ENCODE data around the gene HOXA9. TPM values are rescaled to one million over a fixed set of nuclear protein-coding genes. Genes with fewer than 3 reads are reported as not detected.

Gene HOXA9
- total RNA-seq, 1 experiment from 2014 or later, result 16.7 TPM

DNA sequence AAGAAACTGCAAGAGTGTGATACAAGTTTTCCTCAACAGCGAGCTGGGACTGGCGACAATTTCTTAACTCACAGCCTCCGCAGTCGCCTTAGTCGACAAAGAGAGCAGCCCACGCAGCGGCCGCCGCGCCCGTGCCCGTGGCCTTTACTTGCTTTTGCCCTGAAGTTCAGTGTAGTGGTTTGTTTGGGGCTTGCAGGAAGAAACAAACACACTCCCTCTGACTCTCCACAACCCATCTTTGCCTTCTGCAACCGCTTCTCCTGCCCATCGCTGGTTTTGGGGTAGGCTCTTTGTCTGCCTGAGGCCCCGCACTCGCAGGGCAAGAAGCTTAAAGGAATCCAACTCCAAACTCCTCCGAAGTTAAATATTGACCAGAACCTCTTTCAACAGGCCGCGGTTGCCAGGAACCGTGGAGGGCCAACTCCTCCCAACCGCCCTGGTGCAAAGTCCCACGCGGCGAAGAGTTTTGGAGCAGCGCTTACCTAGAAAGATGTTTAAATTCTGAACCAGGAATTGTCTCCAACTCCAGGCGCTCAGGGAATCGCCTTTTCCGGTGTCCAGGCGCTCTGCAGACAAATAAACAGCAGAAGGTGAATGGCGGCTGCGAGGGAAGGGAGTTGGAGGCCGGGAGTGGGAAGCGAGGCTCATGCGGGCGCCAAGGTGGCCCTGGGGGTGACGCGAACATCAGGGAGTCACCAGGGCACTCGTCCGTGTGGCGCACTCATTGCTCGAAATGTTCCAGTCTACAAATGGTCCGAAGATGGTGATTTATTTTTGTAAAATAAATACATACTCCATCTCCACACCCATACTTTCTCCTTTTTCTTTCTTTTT lies 43.0 kb downstream of the HOXA9 start:
- no peaks in the 10 kb centered on the region for H3K9me3 ChIP-seq
- peaks cover 64% of the 10 kb centered on the region for H3K4me1 ChIP-seq
- DNase-seq, result peak; percentile 87
- peaks cover 46% of the 10 kb centered on the region for H3K36me3 Mint-ChIP-seq (ENCODE audit: insufficient read depth, unreplicated experiment)
- intact Hi-C loops (cut with micrococcal nuclease; ENCODE audit: unreplicated experiment), result loop anchor here (1.0 to 5.0 kb wide), 3 partner anchors 8 to 175 kb away; partner anchors contain the start of gene HOXA4
- ChIA-PET CTCF (interaction anchor here (0.8 to 1.6 kb wide), 3 partner anchors 11 to 58 kb away, joined by 3 to 4 read pairs (median 3); no protein-coding TSS in a partner anchor), POLR2A (interaction anchor here (0.5 to 1.8 kb wide), 8 partner anchors 9 to 71 kb away, joined by 3 to 9 read pairs (median 3); partner anchors contain the start of genes HOXA4 and HOXA5)
- H3K36me3 ChIP-seq (ENCODE audit: control insufficient read depth, insufficient read depth, low read length), result no peaks in the 10 kb centered on the region
- TF ChIP-seq, protein P1, sequence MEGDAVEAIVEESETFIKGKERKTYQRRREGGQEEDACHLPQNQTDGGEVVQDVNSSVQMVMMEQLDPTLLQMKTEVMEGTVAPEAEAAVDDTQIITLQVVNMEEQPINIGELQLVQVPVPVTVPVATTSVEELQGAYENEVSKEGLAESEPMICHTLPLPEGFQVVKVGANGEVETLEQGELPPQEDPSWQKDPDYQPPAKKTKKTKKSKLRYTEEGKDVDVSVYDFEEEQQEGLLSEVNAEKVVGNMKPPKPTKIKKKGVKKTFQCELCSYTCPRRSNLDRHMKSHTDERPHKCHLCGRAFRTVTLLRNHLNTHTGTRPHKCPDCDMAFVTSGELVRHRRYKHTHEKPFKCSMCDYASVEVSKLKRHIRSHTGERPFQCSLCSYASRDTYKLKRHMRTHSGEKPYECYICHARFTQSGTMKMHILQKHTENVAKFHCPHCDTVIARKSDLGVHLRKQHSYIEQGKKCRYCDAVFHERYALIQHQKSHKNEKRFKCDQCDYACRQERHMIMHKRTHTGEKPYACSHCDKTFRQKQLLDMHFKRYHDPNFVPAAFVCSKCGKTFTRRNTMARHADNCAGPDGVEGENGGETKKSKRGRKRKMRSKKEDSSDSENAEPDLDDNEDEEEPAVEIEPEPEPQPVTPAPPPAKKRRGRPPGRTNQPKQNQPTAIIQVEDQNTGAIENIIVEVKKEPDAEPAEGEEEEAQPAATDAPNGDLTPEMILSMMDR (IDR thresholded peaks at IDR 0.05; ENCODE audit: insufficient read depth in 1 of 2, low read depth in 1 of 2, low read length in 1 of 2, severe bottlenecking in 1 of 2, unreplicated experiment in 1 of 2), result no peak
- no peaks in the 10 kb centered on the region for H3K9me3 Mint-ChIP-seq (ENCODE audit: unreplicated experiment)
- peak overlapping the region; percentile 95 for H3K27ac Mint-ChIP-seq (ENCODE audit: unreplicated experiment)
- H3K4me1 Mint-ChIP-seq (ENCODE audit: low read depth, unreplicated experiment), result peaks cover 38% of the 10 kb centered on the region
- no peaks in the 10 kb centered on the region for H3K27me3 ChIP-seq (replicated peaks; ENCODE audit: control insufficient read depth, insufficient read depth, low read length)
- no peaks in the 10 kb centered on the region for H3K27me3 Mint-ChIP-seq (ENCODE audit: insufficient read depth, unreplicated experiment)
- peak overlapping the region; percentile 60 for H3K4me3 ChIP-seq (ENCODE audit: low read depth, low read length)
- H3K4me3 Mint-ChIP-seq (ENCODE audit: unreplicated experiment), result peak overlapping the region; percentile 92
- BruUV-seq (replicated peaks), result no TSS peak

DNA sequence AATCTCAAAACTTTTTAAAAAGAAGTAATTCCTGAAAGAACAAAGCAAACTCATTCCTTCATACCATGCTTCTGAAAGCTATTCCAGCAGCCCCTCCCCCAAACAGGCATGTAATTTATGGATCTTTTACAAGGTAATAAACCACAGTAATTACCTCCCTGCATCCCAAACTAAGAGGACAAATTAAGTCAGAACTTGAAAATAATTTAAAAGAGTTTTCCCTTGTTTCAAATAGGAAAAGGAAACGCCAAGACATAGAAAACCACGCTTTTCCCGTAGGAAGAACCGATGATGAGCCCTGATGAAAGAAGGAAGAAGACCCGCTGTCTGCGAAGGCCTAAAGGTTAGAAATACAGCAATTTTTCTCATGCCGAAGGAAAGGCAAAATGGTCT lies 43.7 kb downstream of the HOXA9 start:
- TSS peak; percentile 68 for BruUV-seq (replicated peaks)
- Mint-ChIP-seq H3K9me3 (ENCODE audit: unreplicated experiment) (no peaks in the 10 kb centered on the region), H3K4me1 (ENCODE audit: low read depth, unreplicated experiment) (peaks cover 38% of the 10 kb centered on the region), H3K36me3 (ENCODE audit: insufficient read depth, unreplicated experiment) (peaks cover 46% of the 10 kb centered on the region), H3K27ac (ENCODE audit: unreplicated experiment) (peak overlapping the region; percentile 95), H3K4me3 (ENCODE audit: unreplicated experiment) (peak overlapping the region; percentile 92), H3K27me3 (ENCODE audit: insufficient read depth, unreplicated experiment) (no peaks in the 10 kb centered on the region)
- Histone ChIP-seq H3K9me3 (no peaks in the 10 kb centered on the region), H3K4me3 (ENCODE audit: low read depth, low read length) (peak overlapping the region; percentile 60), H3K36me3 (ENCODE audit: control insufficient read depth, insufficient read depth, low read length) (no peaks in the 10 kb centered on the region), H3K4me1 (peaks cover 70% of the 10 kb centered on the region), H3K27me3 (replicated peaks; ENCODE audit: control insufficient read depth, insufficient read depth, low read length) (no peaks in the 10 kb centered on the region)
- POLR2A ChIA-PET, result interaction anchor here (0.5 to 1.8 kb wide), 8 partner anchors 8 to 70 kb away, joined by 3 to 9 read pairs (median 3); partner anchors contain the start of genes HOXA4 and HOXA5
- intact Hi-C loops (cut with micrococcal nuclease; ENCODE audit: unreplicated experiment), result loop anchor here (1.0 to 5.0 kb wide), 3 partner anchors 9 to 174 kb away; partner anchors contain the start of gene HOXA4
- CTCF ChIA-PET, result interaction anchor here (1.4 to 1.6 kb wide), 2 partner anchors 11 to 58 kb away, joined by 3 to 4 read pairs; no protein-coding TSS in a partner anchor
- TF ChIP-seq, protein P1 (IDR thresholded peaks at IDR 0.05; ENCODE audit: insufficient read depth in 1 of 2, low read depth in 1 of 2, low read length in 1 of 2, severe bottlenecking in 1 of 2, unreplicated experiment in 1 of 2), result no peak
- no peak for DNase-seq

DNA sequence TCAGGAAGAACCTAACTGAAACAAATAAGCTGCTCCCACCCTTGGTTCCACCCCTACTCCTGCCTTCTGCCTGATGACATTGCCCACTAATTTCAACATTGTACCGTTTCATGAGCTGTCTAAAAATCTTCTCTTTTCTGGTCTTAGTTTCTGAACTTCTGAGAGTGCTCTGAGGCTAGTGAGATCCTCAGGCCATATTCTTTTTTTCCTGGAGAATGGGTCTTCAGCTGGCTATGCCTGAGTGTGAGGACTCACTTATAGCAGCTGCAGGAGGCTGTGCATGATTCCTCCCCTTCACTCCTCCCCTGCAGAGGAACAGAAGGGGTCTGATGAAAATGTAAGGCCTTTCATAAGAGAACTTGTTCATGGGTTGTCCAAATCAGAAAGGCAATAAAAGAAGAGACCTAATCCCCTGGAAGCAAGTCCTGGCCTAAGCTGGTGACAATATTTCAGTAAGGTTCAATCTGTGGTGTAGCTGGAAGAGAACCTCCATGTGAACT lies 45.9 kb downstream of the HOXA9 start:
- Histone ChIP-seq H3K4me1 (peaks cover 56% of the 10 kb centered on the region), H3K36me3 (ENCODE audit: control insufficient read depth, insufficient read depth, low read length) (no peaks in the 10 kb centered on the region), H3K27me3 (replicated peaks; ENCODE audit: control insufficient read depth, insufficient read depth, low read length) (no peaks in the 10 kb centered on the region), H3K4me3 (ENCODE audit: low read depth, low read length) (no peak overlapping the region), H3K9me3 (no peaks in the 10 kb centered on the region)
- Mint-ChIP-seq H3K27me3 (ENCODE audit: insufficient read depth, unreplicated experiment) (no peaks in the 10 kb centered on the region), H3K4me3 (ENCODE audit: unreplicated experiment) (peak overlapping the region; percentile 92), H3K36me3 (ENCODE audit: insufficient read depth, unreplicated experiment) (peaks cover 45% of the 10 kb centered on the region), H3K9me3 (ENCODE audit: unreplicated experiment) (no peaks in the 10 kb centered on the region), H3K27ac (ENCODE audit: unreplicated experiment) (no peak overlapping the region), H3K4me1 (ENCODE audit: low read depth, unreplicated experiment) (peaks cover 39% of the 10 kb centered on the region)
- ChIA-PET CTCF (no interaction called here), POLR2A (no interaction called here)
- no peak for DNase-seq
- TF ChIP-seq, protein P1 (IDR thresholded peaks at IDR 0.05; ENCODE audit: insufficient read depth in 1 of 2, low read depth in 1 of 2, low read length in 1 of 2, severe bottlenecking in 1 of 2, unreplicated experiment in 1 of 2), result no peak
- no TSS peak for BruUV-seq (replicated peaks)
- intact Hi-C loops (cut with micrococcal nuclease; ENCODE audit: unreplicated experiment), result no loop called here

Measured in Caco-2 (cell line).